ENCODE measurements around the gene CTAGE6.
"Not testable (repeated sequence)": the region's sequence is repeated elsewhere in the genome, so short reads cannot be mapped to it uniquely, and the experiment has no call there.

Gene CTAGE6

GRCh38 chr7:143757596-143757995, at the start of gene CTAGE6:
CTAGE6 (minus strand) TSS chr7:143757696; CDS start chr7:143757658, 38 bp downstream.
- not testable (repeated sequence) for H3K4me1 ChIP-seq (ENCODE audit: control insufficient read depth, insufficient read depth, low read length); H3K36me3 ChIP-seq (ENCODE audit: control insufficient read depth in 2 of 2, insufficient read depth in 2 of 2, low read length in 2 of 2); H3K9ac ChIP-seq (ENCODE audit: low read length in 2 of 2); H3K27ac ChIP-seq (ENCODE audit: low read length); H3K27me3 ChIP-seq (ENCODE audit: control insufficient read depth in 1 of 2, insufficient read depth in 2 of 2, low read length in 2 of 2); H3K4me3 ChIP-seq (ENCODE audit: low read length in 2 of 2); H3K9me3 ChIP-seq (ENCODE audit: control insufficient read depth in 2 of 2, low read length in 2 of 2)

- H3K4me1 ChIP-seq (ENCODE audit: control insufficient read depth, insufficient read depth, low read length); H3K27ac ChIP-seq (ENCODE audit: low read length); H3K9ac ChIP-seq (ENCODE audit: low read length in 2 of 2); H3K36me3 ChIP-seq (ENCODE audit: control insufficient read depth in 2 of 2, insufficient read depth in 2 of 2, low read length in 2 of 2); H3K27me3 ChIP-seq (ENCODE audit: control insufficient read depth in 1 of 2, insufficient read depth in 2 of 2, low read length in 2 of 2); H3K9me3 ChIP-seq (ENCODE audit: control insufficient read depth in 2 of 2, low read length in 2 of 2); H3K4me3 ChIP-seq (ENCODE audit: low read length in 2 of 2): not testable (repeated sequence)
Measured at GRCh38 chr7:143806664-143807071, 49.2 kb upstream of the CTAGE6 start.

- H3K36me3 ChIP-seq (ENCODE audit: control insufficient read depth in 2 of 2, insufficient read depth in 2 of 2, low read length in 2 of 2); H3K4me1 ChIP-seq (ENCODE audit: control insufficient read depth, insufficient read depth, low read length); H3K9ac ChIP-seq (ENCODE audit: low read length in 2 of 2); H3K27ac ChIP-seq (ENCODE audit: low read length); H3K4me3 ChIP-seq (ENCODE audit: low read length in 2 of 2); H3K27me3 ChIP-seq (ENCODE audit: control insufficient read depth in 1 of 2, insufficient read depth in 2 of 2, low read length in 2 of 2); H3K9me3 ChIP-seq (ENCODE audit: control insufficient read depth in 2 of 2, low read length in 2 of 2): not testable (repeated sequence)
Measured at GRCh38 chr7:143797896-143798290, 40.4 kb upstream of the CTAGE6 start.

GRCh38 chr7:143797119-143797895, 39.8 kb upstream of the CTAGE6 start:
- H3K4me3 ChIP-seq (ENCODE audit: low read length in 2 of 2); H3K4me1 ChIP-seq (ENCODE audit: control insufficient read depth, insufficient read depth, low read length); H3K9me3 ChIP-seq (ENCODE audit: control insufficient read depth in 2 of 2, low read length in 2 of 2); H3K27me3 ChIP-seq (ENCODE audit: control insufficient read depth in 1 of 2, insufficient read depth in 2 of 2, low read length in 2 of 2); H3K9ac ChIP-seq (ENCODE audit: low read length in 2 of 2); H3K27ac ChIP-seq (ENCODE audit: low read length); H3K36me3 ChIP-seq (ENCODE audit: control insufficient read depth in 2 of 2, insufficient read depth in 2 of 2, low read length in 2 of 2): not testable (repeated sequence)

DNA sequence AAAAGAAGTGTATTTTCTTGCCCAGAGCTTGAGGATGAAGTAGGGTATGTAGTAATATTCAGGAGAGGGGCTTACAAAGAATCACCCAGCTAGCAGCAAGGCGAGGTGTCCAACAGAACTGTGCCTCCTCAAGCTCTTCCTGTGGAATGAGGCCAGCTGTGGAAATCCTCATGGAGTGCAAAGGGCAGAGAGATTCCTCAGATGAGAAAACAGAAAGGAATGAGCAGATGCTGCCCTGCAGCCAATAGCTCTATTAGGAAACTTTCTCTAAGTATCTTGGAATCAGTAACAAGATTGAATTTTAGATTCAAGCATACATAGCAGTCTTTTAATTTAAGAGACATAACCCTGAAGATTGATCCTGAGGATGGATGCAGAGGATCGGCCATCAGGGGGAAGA, 38.2 kb upstream of the CTAGE6 start:
- H3K27me3 ChIP-seq (ENCODE audit: control insufficient read depth in 1 of 2, insufficient read depth in 2 of 2, low read length in 2 of 2); H3K9ac ChIP-seq (ENCODE audit: low read length in 2 of 2); H3K4me1 ChIP-seq (ENCODE audit: control insufficient read depth, insufficient read depth, low read length); H3K4me3 ChIP-seq (ENCODE audit: low read length in 2 of 2); H3K36me3 ChIP-seq (ENCODE audit: control insufficient read depth in 2 of 2, insufficient read depth in 2 of 2, low read length in 2 of 2); H3K27ac ChIP-seq (ENCODE audit: low read length); H3K9me3 ChIP-seq (ENCODE audit: control insufficient read depth in 2 of 2, low read length in 2 of 2): not testable (repeated sequence)

GRCh38 chr7:143792633-143793032, 35.1 kb upstream of the CTAGE6 start:
- H3K27me3 ChIP-seq (ENCODE audit: control insufficient read depth in 1 of 2, insufficient read depth in 2 of 2, low read length in 2 of 2); H3K4me3 ChIP-seq (ENCODE audit: low read length in 2 of 2); H3K4me1 ChIP-seq (ENCODE audit: control insufficient read depth, insufficient read depth, low read length); H3K9ac ChIP-seq (ENCODE audit: low read length in 2 of 2); H3K27ac ChIP-seq (ENCODE audit: low read length); H3K9me3 ChIP-seq (ENCODE audit: control insufficient read depth in 2 of 2, low read length in 2 of 2); H3K36me3 ChIP-seq (ENCODE audit: control insufficient read depth in 2 of 2, insufficient read depth in 2 of 2, low read length in 2 of 2): not testable (repeated sequence)

- not testable (repeated sequence) for H3K9me3 ChIP-seq (ENCODE audit: control insufficient read depth in 2 of 2, low read length in 2 of 2); H3K4me1 ChIP-seq (ENCODE audit: control insufficient read depth, insufficient read depth, low read length); H3K4me3 ChIP-seq (ENCODE audit: low read length in 2 of 2); H3K36me3 ChIP-seq (ENCODE audit: control insufficient read depth in 2 of 2, insufficient read depth in 2 of 2, low read length in 2 of 2); H3K27me3 ChIP-seq (ENCODE audit: control insufficient read depth in 1 of 2, insufficient read depth in 2 of 2, low read length in 2 of 2); H3K27ac ChIP-seq (ENCODE audit: low read length); H3K9ac ChIP-seq (ENCODE audit: low read length in 2 of 2)
Measured at GRCh38 chr7:143785415-143786182, 28.1 kb upstream of the CTAGE6 start.

DNA sequence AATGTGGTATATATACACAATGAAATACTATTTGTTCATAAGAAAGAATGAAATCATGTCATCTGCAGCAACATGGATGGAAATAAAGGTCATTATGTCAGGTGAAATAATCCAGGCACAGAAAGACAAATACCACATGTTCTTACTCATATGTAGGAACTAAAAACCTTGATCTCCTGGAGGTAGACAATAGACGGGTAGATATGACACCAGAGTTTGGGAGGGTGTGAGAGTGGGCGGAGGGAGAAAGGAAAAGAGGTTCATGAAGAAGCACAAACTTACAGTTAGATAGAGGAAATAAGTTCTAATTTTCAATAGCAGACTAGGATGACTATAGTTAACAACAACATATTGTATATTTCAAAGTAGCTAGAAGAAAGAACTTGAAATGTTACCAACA, 22.1 kb upstream of the CTAGE6 start:
- H3K9ac ChIP-seq (ENCODE audit: low read length in 2 of 2); H3K27ac ChIP-seq (ENCODE audit: low read length); H3K4me1 ChIP-seq (ENCODE audit: control insufficient read depth, insufficient read depth, low read length); H3K36me3 ChIP-seq (ENCODE audit: control insufficient read depth in 2 of 2, insufficient read depth in 2 of 2, low read length in 2 of 2); H3K9me3 ChIP-seq (ENCODE audit: control insufficient read depth in 2 of 2, low read length in 2 of 2); H3K4me3 ChIP-seq (ENCODE audit: low read length in 2 of 2); H3K27me3 ChIP-seq (ENCODE audit: control insufficient read depth in 1 of 2, insufficient read depth in 2 of 2, low read length in 2 of 2): not testable (repeated sequence)

GRCh38 chr7:143772738-143773468, 15.4 kb upstream of the CTAGE6 start:
- H3K9me3 ChIP-seq (ENCODE audit: control insufficient read depth in 2 of 2, low read length in 2 of 2); H3K4me1 ChIP-seq (ENCODE audit: control insufficient read depth, insufficient read depth, low read length); H3K27ac ChIP-seq (ENCODE audit: low read length); H3K4me3 ChIP-seq (ENCODE audit: low read length in 2 of 2); H3K27me3 ChIP-seq (ENCODE audit: control insufficient read depth in 1 of 2, insufficient read depth in 2 of 2, low read length in 2 of 2); H3K9ac ChIP-seq (ENCODE audit: low read length in 2 of 2); H3K36me3 ChIP-seq (ENCODE audit: control insufficient read depth in 2 of 2, insufficient read depth in 2 of 2, low read length in 2 of 2): not testable (repeated sequence)

GRCh38 chr7:143767531-143767930, 10.0 kb upstream of the CTAGE6 start:
- H3K4me1 ChIP-seq (ENCODE audit: control insufficient read depth, insufficient read depth, low read length); H3K9me3 ChIP-seq (ENCODE audit: control insufficient read depth in 2 of 2, low read length in 2 of 2); H3K27me3 ChIP-seq (ENCODE audit: control insufficient read depth in 1 of 2, insufficient read depth in 2 of 2, low read length in 2 of 2); H3K9ac ChIP-seq (ENCODE audit: low read length in 2 of 2); H3K27ac ChIP-seq (ENCODE audit: low read length); H3K36me3 ChIP-seq (ENCODE audit: control insufficient read depth in 2 of 2, insufficient read depth in 2 of 2, low read length in 2 of 2); H3K4me3 ChIP-seq (ENCODE audit: low read length in 2 of 2): not testable (repeated sequence)

DNA sequence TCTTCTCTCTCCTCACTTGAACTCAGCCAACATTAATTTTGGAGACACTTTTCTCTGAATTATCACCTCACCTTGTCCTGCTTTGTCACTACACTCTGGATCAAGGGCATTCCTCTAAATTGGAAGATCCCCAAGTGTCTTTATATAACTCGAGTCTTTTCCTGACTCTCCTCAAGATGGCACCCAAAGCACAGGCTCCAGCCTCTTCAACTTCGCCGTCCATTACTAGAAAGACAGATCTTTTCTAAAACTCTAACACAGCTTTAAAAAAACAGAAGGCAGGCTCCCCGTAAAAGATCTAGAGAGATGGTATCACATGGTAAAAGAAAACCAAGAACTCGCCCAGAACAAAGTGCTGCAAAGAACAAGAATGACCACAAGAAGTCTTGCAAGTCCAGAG, 8.2 kb upstream of the CTAGE6 start:
- H3K9me3 ChIP-seq (ENCODE audit: control insufficient read depth in 2 of 2, low read length in 2 of 2); H3K4me3 ChIP-seq (ENCODE audit: low read length in 2 of 2); H3K36me3 ChIP-seq (ENCODE audit: control insufficient read depth in 2 of 2, insufficient read depth in 2 of 2, low read length in 2 of 2); H3K9ac ChIP-seq (ENCODE audit: low read length in 2 of 2); H3K4me1 ChIP-seq (ENCODE audit: control insufficient read depth, insufficient read depth, low read length); H3K27ac ChIP-seq (ENCODE audit: low read length); H3K27me3 ChIP-seq (ENCODE audit: control insufficient read depth in 1 of 2, insufficient read depth in 2 of 2, low read length in 2 of 2): not testable (repeated sequence)
